H1 (cell line): Measurements from ENCODE around the gene PDE6D. TPM values are rescaled to one million over a fixed set of nuclear protein-coding genes. Genes with fewer than 3 reads are reported as not detected.

Source experiments
- ATF3 ChIP-seq: IDR thresholded peaks from 2 replicates; pipeline ENCODE4 v1.6.1; 2011; ENCODE audit warnings: low read depth, mild to moderate bottlenecking, low read length; ENCODE audit not compliant: insufficient read depth
- GTF2F1 ChIP-seq: IDR thresholded peaks from 2 replicates; pipeline ENCODE4 v1.6.1; 2012; ENCODE audit warnings: low read depth, low read length, improper control_type of control experiment, borderline replicate concordance
- HDAC2 ChIP-seq, 2 experiments: fragments of 300-600 bp in 1 of 2; sonication (generic) in 1 of 2; IDR thresholded peaks; 2 replicates each; pipeline ENCODE4 v1.6.1; 2011 to 2012; ENCODE audit warnings: low read depth in 2 of 2, low read length in 2 of 2, mild to moderate bottlenecking in 2 of 2, moderate library complexity in 2 of 2, borderline replicate concordance in 1 of 2, inconsistent platforms in 1 of 2
- KDM1A ChIP-seq: fragments of 200-600, 300-600 bp; sonication (generic); IDR thresholded peaks from 2 replicates; pipeline ENCODE4 v1.7.1; 2016; ENCODE audit warnings: mild to moderate bottlenecking, low read length, borderline replicate concordance
- PHF8 ChIP-seq: fragments of 200-600 bp; sonication (generic); conservative IDR thresholded peaks from 2 replicates; pipeline ENCODE4 v1.7.1; 2012; ENCODE audit warnings: low read depth, mild to moderate bottlenecking, inconsistent platforms, low read length, moderate library complexity
- RAD21 ChIP-seq, 2 experiments: IDR thresholded peaks in 1 of 2; conservative IDR thresholded peaks in 1 of 2; 2 replicates each; pipeline ENCODE4 v1.6.1; 2011; ENCODE audit warnings: low read depth in 2 of 2, low read length in 2 of 2, improper control_type of control experiment in 1 of 2, inconsistent platforms in 1 of 2, mild to moderate bottlenecking in 1 of 2, moderate library complexity in 1 of 2
- RBBP5 ChIP-seq: IDR thresholded peaks from 2 replicates; pipeline ENCODE4 v1.7.1; 2012; ENCODE audit warnings: low read depth, mild to moderate bottlenecking, inconsistent platforms, low read length, moderate library complexity, borderline replicate concordance
- RXRA ChIP-seq: IDR thresholded peaks from 2 replicates; pipeline ENCODE4 v1.6.1; 2011; ENCODE audit warnings: low read depth, mild to moderate bottlenecking, low read length, moderate library complexity; ENCODE audit not compliant: insufficient read depth
- SIN3A ChIP-seq, 2 experiments: IDR thresholded peaks in 1 of 2; conservative IDR thresholded peaks in 1 of 2; 2 replicates each; pipeline ENCODE4 v1.6.1; 2011 to 2012; ENCODE audit warnings: low read length in 2 of 2, improper control_type of control experiment in 1 of 2, low read depth in 1 of 2, mild to moderate bottlenecking in 1 of 2
- SIX5 ChIP-seq: IDR thresholded peaks from 2 replicates; pipeline ENCODE4 v1.6.1; 2011; ENCODE audit warnings: mild to moderate bottlenecking, low read depth, low read length
- SP1 ChIP-seq: IDR thresholded peaks from 2 replicates; pipeline ENCODE4 v1.6.1; 2011; ENCODE audit warnings: low read depth, low read length
- TBP ChIP-seq: IDR thresholded peaks from 2 replicates; pipeline ENCODE4 v1.6.1; 2011; ENCODE audit warnings: low read depth, low read length, improper control_type of control experiment
- USF2 ChIP-seq: IDR thresholded peaks from 2 replicates; pipeline ENCODE4 v1.6.1; 2011; ENCODE audit warnings: low read length, improper control_type of control experiment
- ZNF274 ChIP-seq: IDR thresholded peaks from 2 replicates; pipeline ENCODE4 v1.7.0; 2012; ENCODE audit warnings: low read length, borderline replicate concordance; ENCODE audit errors: extremely low read depth
- polyA plus RNA-seq, 7 experiments: library from polyadenylated mRNA; depleted of rRNA in 3 of 7; stranded (reverse) in 5 of 7; unstranded in 2 of 7; fragments of >200 nt in 5 of 7; fragments of 200-250 nt in 2 of 7; gene quantifications; 1 replicate in 5 of 7; 2 replicates in 1 of 7; 4 replicates in 1 of 7; pipeline versions ENCODE4 v1.2.1 to v1.2.3, GENCODE V29; 2011 to 2013; ENCODE audit warnings: missing spikeins in 2 of 7, mixed read lengths in 2 of 7
- total RNA-seq: library from RNA; stranded (reverse); fragmentation: NEBNext Ultra II Directional; extraction: Animal tissue kit (Norgen Biotek cat#: 25700); gene quantifications from 2 replicates; pipeline ENCODE4 v1.2.1, GENCODE V29; 2021
- TF ChIP-seq, protein P1 (sequence below): IDR thresholded peaks from 2 replicates; pipeline ENCODE4 v1.6.1; 2012; ENCODE audit warnings: inconsistent platforms
- TF ChIP-seq, protein P2 (sequence below): IDR thresholded peaks from 2 replicates; pipeline ENCODE4 v1.6.1; 2012; ENCODE audit warnings: inconsistent platforms

PDE6D gene
- total and polyA plus RNA-seq, 2 of the 8 experiments (the other 6 are each of a cell fraction or from before 2014, with no cell fraction given): 33.7 to 63.9 TPM

DNA sequence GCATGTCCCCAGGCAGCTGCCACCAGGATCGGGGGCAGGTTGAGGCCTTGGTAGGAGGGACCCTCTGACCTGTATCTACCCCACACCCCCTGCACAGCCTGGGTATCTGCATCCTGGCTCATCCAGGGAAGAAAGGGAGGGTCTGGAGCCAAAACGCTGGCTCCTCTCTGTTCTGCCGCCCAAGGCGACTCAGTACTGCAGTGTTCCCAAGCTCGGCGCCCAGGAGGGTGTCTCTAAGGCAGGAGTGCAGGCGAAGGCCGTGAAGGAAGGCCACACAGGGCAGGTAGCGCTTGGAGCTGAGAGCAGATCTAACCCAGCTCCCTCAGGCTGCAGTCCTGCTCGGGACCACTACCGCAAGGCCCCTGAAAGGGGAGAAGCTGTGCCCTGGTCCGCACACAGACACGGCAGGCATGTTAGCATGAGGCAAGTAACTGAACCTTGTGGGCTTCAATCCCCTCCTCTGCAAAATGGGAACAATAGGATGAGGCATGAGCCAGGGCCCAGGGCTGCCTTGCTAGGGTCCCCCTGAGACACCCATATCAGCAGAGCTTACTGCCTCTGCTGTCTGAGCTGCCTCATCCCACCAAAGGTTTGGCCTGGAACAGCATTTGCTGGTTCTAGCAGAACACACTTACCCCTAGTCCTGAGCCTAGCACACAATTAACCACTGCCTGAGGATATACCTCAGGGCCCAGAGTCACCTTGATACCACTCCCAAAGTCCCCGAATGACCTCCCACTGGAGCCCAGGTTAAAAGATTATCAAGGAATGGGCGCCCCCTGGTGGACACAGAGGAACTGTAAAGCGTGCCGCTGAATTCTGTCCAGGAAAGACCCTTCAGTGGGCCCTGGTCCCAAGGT, 66.2 kb downstream of the PDE6D start (continued):
- no peak for TF ChIP-seq GTF2F1
- TF ChIP-seq TBP: peak; percentile 42; the same call in 1 of the 2 replicates
- TF ChIP-seq KDM1A: peak; percentile 90; the same call in 1 of the 2 replicates
- TF ChIP-seq SIN3A (conservative IDR thresholded peaks at IDR 0.05 in 1 of 2, IDR thresholded peaks at IDR 0.05 in 1 of 2; ENCODE audit: low read depth in 1 of 2, low read length in 2 of 2): peak in 1 of 2 experiments; percentile 9; a peak in 1 of 4 replicates
- no peak for TF ChIP-seq SP1
- TF ChIP-seq USF2: 0 out of 2 replicates have a peak, but pooled peaks have one; percentile 1
- TF ChIP-seq ZNF274: no peak
- TF ChIP-seq SIX5: no peak
- TF ChIP-seq RXRA: peak; percentile 63; the same call in 1 of the 2 replicates
- TF ChIP-seq ATF3: 0 out of 2 replicates have a peak, but pooled peaks have one; percentile 18
- no peak for TF ChIP-seq RBBP5
- TF ChIP-seq HDAC2 (IDR thresholded peaks at IDR 0.05; ENCODE audit: borderline replicate concordance in 1 of 2, low read depth in 2 of 2, low read length in 2 of 2): no peak
- TF ChIP-seq RAD21 (IDR thresholded peaks at IDR 0.05 in 1 of 2, conservative IDR thresholded peaks at IDR 0.05 in 1 of 2; ENCODE audit: low read depth in 2 of 2, low read length in 2 of 2): peak; percentile 75 to 85
- TF ChIP-seq, protein P1, sequence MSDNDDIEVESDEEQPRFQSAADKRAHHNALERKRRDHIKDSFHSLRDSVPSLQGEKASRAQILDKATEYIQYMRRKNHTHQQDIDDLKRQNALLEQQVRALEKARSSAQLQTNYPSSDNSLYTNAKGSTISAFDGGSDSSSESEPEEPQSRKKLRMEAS: no peak
- TF ChIP-seq PHF8: no peak
- TF ChIP-seq, protein P2, sequence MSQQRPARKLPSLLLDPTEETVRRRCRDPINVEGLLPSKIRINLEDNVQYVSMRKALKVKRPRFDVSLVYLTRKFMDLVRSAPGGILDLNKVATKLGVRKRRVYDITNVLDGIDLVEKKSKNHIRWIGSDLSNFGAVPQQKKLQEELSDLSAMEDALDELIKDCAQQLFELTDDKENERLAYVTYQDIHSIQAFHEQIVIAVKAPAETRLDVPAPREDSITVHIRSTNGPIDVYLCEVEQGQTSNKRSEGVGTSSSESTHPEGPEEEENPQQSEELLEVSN: no peak; the same call in 1 of the 2 replicates
